Astrocyte (in vitro differentiated cells and primary cell): Measurements from ENCODE around the gene MOK. TPM values are rescaled to one million over a fixed set of nuclear protein-coding genes. Genes with fewer than 3 reads are reported as not detected.

ENCODE experiments used
- DNase-seq: peaks from one replicate; pipeline ENCODE4 v3.0.0-alpha.2; 2010; ENCODE audit warnings: low read depth
- FAIRE-seq: peaks from 2 replicates; lab custom pipeline; 2011; peaks lifted over from hg19 to GRCh38; lab: Jason Lieb, UNC
- H2AFZ ChIP-seq: 2 replicates; pipeline ENCODE4 v1.6.0; 2012; ENCODE audit warnings: low read depth, low read length, inconsistent platforms
- H3K27ac ChIP-seq: 2 replicates; pipeline ENCODE4 v1.5.1; 2011; ENCODE audit warnings: low read depth, low read length, inconsistent platforms
- H3K27me3 ChIP-seq: 2 replicates; pipeline ENCODE4 v1.6.0; 2011; ENCODE audit warnings: low read length, inconsistent platforms; ENCODE audit not compliant: insufficient read depth
- H3K36me3 ChIP-seq: 2 replicates; pipeline ENCODE4 v1.5.1; 2011; ENCODE audit warnings: low read length, inconsistent platforms; ENCODE audit not compliant: insufficient read depth
- H3K4me1 ChIP-seq: 2 replicates; pipeline ENCODE4 v1.5.1; 2011; ENCODE audit warnings: low read length, inconsistent platforms; ENCODE audit not compliant: insufficient read depth
- H3K4me2 ChIP-seq: 2 replicates; pipeline ENCODE4 v1.6.0; 2012; ENCODE audit warnings: low read length, inconsistent platforms
- H3K4me3 ChIP-seq: 2 replicates; pipeline ENCODE4 v1.5.1; 2011; ENCODE audit warnings: low read depth, mild to moderate bottlenecking, low read length, inconsistent platforms; ENCODE audit not compliant: insufficient read depth
- H3K79me2 ChIP-seq: 2 replicates; pipeline ENCODE4 v1.6.0; 2012; ENCODE audit warnings: mild to moderate bottlenecking, low read length, inconsistent platforms; ENCODE audit not compliant: insufficient read depth
- H3K9ac ChIP-seq: 2 replicates; pipeline ENCODE4 v1.6.0; 2012; ENCODE audit warnings: mild to moderate bottlenecking, low read length, inconsistent platforms
- H3K9me3 ChIP-seq: 2 replicates; pipeline ENCODE4 v1.5.1; 2012; ENCODE audit warnings: low read depth, mild to moderate bottlenecking, low read length, inconsistent platforms; ENCODE audit not compliant: insufficient read depth
- H4K20me1 ChIP-seq: 2 replicates; pipeline ENCODE4 v1.6.0; 2012; ENCODE audit warnings: low read length, inconsistent platforms; ENCODE audit not compliant: insufficient read depth
- H3K27ac Mint-ChIP-seq: one replicate; pipeline ENCODE4 v1.8.0; 2021; ENCODE audit warnings: mild to moderate bottlenecking, mixed read lengths; ENCODE audit not compliant: unreplicated experiment
- H3K27me3 Mint-ChIP-seq: one replicate; pipeline ENCODE4 v1.8.0; 2021; ENCODE audit warnings: low read depth, mixed read lengths; ENCODE audit not compliant: unreplicated experiment
- H3K36me3 Mint-ChIP-seq: one replicate; pipeline ENCODE4 v1.8.0; 2021; ENCODE audit warnings: low read depth, mixed read lengths; ENCODE audit not compliant: unreplicated experiment
- H3K4me1 Mint-ChIP-seq: one replicate; pipeline ENCODE4 v1.8.0; 2021; ENCODE audit warnings: low read depth, mixed read lengths; ENCODE audit not compliant: unreplicated experiment
- H3K4me3 Mint-ChIP-seq: one replicate; pipeline ENCODE4 v1.8.0; 2021; ENCODE audit warnings: mild to moderate bottlenecking, moderate library complexity, mixed read lengths; ENCODE audit not compliant: unreplicated experiment
- H3K9me3 Mint-ChIP-seq: one replicate; pipeline ENCODE4 v1.8.0; 2021; ENCODE audit warnings: mild to moderate bottlenecking, mixed read lengths; ENCODE audit not compliant: unreplicated experiment
- CTCF ChIP-seq: IDR thresholded peaks from 2 replicates; pipeline ENCODE4 v1.5.1; 2011; ENCODE audit warnings: low read depth, mild to moderate bottlenecking, inconsistent platforms, low read length, moderate library complexity; ENCODE audit not compliant: insufficient read depth
- EZH2 ChIP-seq: IDR thresholded peaks from 2 replicates; pipeline ENCODE4 v1.6.1; 2012; ENCODE audit warnings: mild to moderate bottlenecking, low read length, inconsistent platforms; ENCODE audit not compliant: insufficient read depth
- total RNA-seq: library from RNA; stranded (reverse); gene quantifications from 2 replicates; pipeline ENCODE4 v1.2.1, GENCODE V29; 2021

MOK gene
- total RNA-seq, 1 donor from 2014 or later = 9.3 TPM

GRCh38 chr14:102183886-102184285 lies 121.1 kb downstream of the MOK start:
- Histone ChIP-seq H3K27me3 (no peaks in the 10 kb centered on the region), H2AFZ (no peak overlapping the region), H3K36me3 (no peaks in the 10 kb centered on the region), H3K9me3 (no peaks in the 10 kb centered on the region), H3K4me1 (peaks cover 36% of the 10 kb centered on the region), H4K20me1 (peaks cover 71% of the 10 kb centered on the region), H3K9ac (no peak overlapping the region), H3K79me2 (peaks cover 84% of the 10 kb centered on the region), H3K4me3 (no peak overlapping the region), H3K4me2 (no peak overlapping the region), H3K27ac (no peak overlapping the region)
- no peak for TF ChIP-seq CTCF
- no peak for TF ChIP-seq EZH2
- FAIRE-seq = no peak
- Mint-ChIP-seq H3K27ac (no peak overlapping the region), H3K36me3 (no peaks in the 10 kb centered on the region), H3K4me1 (peaks cover 46% of the 10 kb centered on the region), H3K9me3 (no peaks in the 10 kb centered on the region), H3K27me3 (no peaks in the 10 kb centered on the region), H3K4me3 (no peak overlapping the region)
- no peak for DNase-seq

- FAIRE-seq = no peak
- peak; percentile 79 for DNase-seq
- Mint-ChIP-seq H3K27me3 (no peaks in the 10 kb centered on the region), H3K36me3 (no peaks in the 10 kb centered on the region), H3K27ac (no peak overlapping the region), H3K4me1 (peaks cover 46% of the 10 kb centered on the region), H3K9me3 (no peaks in the 10 kb centered on the region), H3K4me3 (no peak overlapping the region)
- Histone ChIP-seq H3K27ac (peak overlapping the region; percentile 50), H3K9ac (no peak overlapping the region), H3K79me2 (peaks cover 83% of the 10 kb centered on the region), H4K20me1 (peaks cover 71% of the 10 kb centered on the region), H3K4me1 (peaks cover 34% of the 10 kb centered on the region), H3K9me3 (no peaks in the 10 kb centered on the region), H2AFZ (no peak overlapping the region), H3K36me3 (peaks cover 3% of the 10 kb centered on the region), H3K4me3 (no peak overlapping the region), H3K4me2 (peak overlapping the region; percentile 10), H3K27me3 (no peaks in the 10 kb centered on the region)
- TF ChIP-seq EZH2 = no peak
- no peak for TF ChIP-seq CTCF
These were observed 121.9 kb downstream of the MOK start for GRCh38 chr14:102182936-102183619.

- no peak overlapping the region for H3K4me3 Mint-ChIP-seq
- H3K9me3 Mint-ChIP-seq = no peaks in the 10 kb centered on the region
- no peak for FAIRE-seq
- H3K27ac Mint-ChIP-seq = no peak overlapping the region
- no peak overlapping the region for H3K9ac ChIP-seq
- no peaks in the 10 kb centered on the region for H3K9me3 ChIP-seq
- no peak overlapping the region for H3K4me3 ChIP-seq
- H4K20me1 ChIP-seq = peaks cover 71% of the 10 kb centered on the region
- H3K36me3 Mint-ChIP-seq = no peaks in the 10 kb centered on the region
- peaks cover 45% of the 10 kb centered on the region for H3K4me1 Mint-ChIP-seq
- H3K27me3 Mint-ChIP-seq = no peaks in the 10 kb centered on the region
- peaks cover 83% of the 10 kb centered on the region for H3K79me2 ChIP-seq
- peak overlapping the region; percentile 48 for H3K4me2 ChIP-seq
- peak overlapping the region; percentile 50 for H3K27ac ChIP-seq
- TF ChIP-seq CTCF = no peak
- TF ChIP-seq EZH2 = no peak
- peaks cover 3% of the 10 kb centered on the region for H3K36me3 ChIP-seq
- no peak overlapping the region for H2AFZ ChIP-seq
- no peaks in the 10 kb centered on the region for H3K27me3 ChIP-seq
- peak; percentile 72 for DNase-seq
- peaks cover 25% of the 10 kb centered on the region for H3K4me1 ChIP-seq
These were observed 122.8 kb downstream of the MOK start for GRCh38 chr14:102182190-102182589.
